HL-60 (cell line): Measurements from ENCODE around the gene NEK3.

Source experiments
- GABPA ChIP-seq: IDR thresholded peaks from 2 replicates; pipeline ENCODE4 v1.6.1; 2012; ENCODE audit warnings: low read depth
- POLR2AphosphoS5 ChIP-seq: IDR thresholded peaks from 2 replicates; pipeline ENCODE4 v1.6.1; 2012; ENCODE audit warnings: low read depth
- TF ChIP-seq, protein P1 (sequence below): IDR thresholded peaks from one replicate; pipeline ENCODE4 v1.5.1; 2011; ENCODE audit warnings: low read length, control low read depth, inconsistent platforms; ENCODE audit not compliant: insufficient read depth

DNA sequence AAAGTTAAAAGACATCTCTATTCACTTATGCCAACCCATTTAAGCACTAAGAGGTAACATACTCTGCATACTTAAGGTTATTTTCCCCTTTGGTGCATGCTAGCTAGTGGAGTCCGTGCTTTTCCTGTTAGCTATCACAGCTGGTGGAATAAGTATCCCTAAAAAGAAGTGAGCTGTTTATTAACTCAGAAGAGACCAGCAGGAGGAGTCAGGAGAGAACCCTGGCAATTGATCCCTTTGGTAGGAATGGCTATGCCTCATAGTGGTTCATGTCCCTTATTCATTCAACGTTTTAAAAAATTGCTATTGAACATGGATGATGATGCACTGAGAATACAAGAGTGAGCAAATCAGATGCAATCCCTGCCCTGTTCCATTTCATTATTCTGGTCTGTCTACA lies 18.1 kb downstream of the NEK3 start:
- TF ChIP-seq POLR2AphosphoS5 (no peak), GABPA (no peak)
- TF ChIP-seq, protein P1, sequence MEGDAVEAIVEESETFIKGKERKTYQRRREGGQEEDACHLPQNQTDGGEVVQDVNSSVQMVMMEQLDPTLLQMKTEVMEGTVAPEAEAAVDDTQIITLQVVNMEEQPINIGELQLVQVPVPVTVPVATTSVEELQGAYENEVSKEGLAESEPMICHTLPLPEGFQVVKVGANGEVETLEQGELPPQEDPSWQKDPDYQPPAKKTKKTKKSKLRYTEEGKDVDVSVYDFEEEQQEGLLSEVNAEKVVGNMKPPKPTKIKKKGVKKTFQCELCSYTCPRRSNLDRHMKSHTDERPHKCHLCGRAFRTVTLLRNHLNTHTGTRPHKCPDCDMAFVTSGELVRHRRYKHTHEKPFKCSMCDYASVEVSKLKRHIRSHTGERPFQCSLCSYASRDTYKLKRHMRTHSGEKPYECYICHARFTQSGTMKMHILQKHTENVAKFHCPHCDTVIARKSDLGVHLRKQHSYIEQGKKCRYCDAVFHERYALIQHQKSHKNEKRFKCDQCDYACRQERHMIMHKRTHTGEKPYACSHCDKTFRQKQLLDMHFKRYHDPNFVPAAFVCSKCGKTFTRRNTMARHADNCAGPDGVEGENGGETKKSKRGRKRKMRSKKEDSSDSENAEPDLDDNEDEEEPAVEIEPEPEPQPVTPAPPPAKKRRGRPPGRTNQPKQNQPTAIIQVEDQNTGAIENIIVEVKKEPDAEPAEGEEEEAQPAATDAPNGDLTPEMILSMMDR, result no peak
